Erythroblast (primary cell): ENCODE measurements around the gene SH2D1B.

Experiments
- DNase-seq, 2 experiments: peaks; one replicate each; lab custom pipeline; 2025; lab: John Stamatoyannopoulos, UW
- GATA1 ChIP-seq: IDR thresholded peaks from 2 replicates; pipeline ENCODE4 v1.6.1; 2011; ENCODE audit warnings: low read depth, mild to moderate bottlenecking, control low read depth, low read length, moderate library complexity
- POLR2A ChIP-seq: IDR thresholded peaks from 2 replicates; pipeline ENCODE4 v1.6.1; 2011; ENCODE audit warnings: mild to moderate bottlenecking, low read length

SH2D1B gene

DNA sequence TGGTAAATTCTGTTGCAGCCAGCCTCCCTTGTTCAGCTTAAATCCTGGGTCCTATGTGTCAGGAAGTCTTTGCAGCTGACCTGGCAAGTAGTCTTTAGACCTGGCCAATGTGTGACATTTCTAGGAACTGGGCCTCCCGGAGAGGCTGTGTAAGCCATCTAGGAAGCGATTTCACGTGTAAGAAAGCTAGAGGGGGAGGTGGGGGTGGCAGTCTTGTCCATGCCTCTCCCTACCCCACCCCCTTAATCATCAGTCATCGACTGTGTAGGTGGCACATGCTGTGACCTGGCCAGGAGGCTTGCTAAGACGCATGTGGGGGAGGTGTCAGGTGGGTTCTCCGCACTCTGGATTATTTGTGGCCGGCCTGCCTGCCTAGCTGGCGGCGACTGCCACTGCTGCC lies 22.0 kb downstream of the SH2D1B start:
- TF ChIP-seq GATA1 = no peak
- TF ChIP-seq POLR2A = no peak
- no peak for DNase-seq

DNA sequence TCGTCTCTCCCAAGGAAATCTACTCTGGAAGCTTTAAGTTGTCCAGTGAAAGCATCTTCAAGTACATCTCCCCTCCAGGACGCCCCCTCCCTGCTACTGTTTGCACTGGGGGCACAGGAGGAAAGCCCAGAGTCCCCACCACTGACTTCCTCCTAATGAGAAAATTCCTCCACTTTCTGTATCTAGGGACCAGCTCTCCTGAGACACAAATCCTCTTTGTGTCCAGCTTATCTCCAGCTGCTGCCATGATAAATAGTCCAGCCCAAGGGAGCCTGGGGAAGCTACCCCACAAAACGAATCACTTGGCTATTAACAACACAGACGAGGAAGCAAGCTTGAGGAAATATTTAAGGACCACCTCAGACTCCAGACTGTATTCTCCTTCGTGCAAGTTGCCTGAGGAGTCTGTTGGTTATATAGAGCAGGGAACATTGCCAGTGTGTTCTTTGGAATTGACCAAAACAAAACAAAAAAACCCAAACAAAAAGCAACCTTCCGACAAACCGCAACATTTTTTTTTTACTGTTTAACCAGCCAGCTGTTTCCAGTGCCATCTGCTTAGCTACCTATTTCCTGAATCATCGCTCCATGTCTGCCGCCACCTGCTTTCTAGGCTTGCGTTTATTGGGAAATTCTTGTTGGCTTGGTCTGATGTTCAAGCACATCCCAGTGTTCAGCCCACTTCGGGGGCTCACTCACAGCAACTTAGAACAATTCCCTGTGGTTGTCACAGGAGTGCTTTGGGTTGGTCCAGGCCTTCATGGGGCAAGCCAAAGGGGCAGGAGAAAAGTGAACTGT lies 22.7 kb downstream of the SH2D1B start:
- no peak for DNase-seq
- TF ChIP-seq POLR2A (no peak), GATA1 (no peak)

DNA sequence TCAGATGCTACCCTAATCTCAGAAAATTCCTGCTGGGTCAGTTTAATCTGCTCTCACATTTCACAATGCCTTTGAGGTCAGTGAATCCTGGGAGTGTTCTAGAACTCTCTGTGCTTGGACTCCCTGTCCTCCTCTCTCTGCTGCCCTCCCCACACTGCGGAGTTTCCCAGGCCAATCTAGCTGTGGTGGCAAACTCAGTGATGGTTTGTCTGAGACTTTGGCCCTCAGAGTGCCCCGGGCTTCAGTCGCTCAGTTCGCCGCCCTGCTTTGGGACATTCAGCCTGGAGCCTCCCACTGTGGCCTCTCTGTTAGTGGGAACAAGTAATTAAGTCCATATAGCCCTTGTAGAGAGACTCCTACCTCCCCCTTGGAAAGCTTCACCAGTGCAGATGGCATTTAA lies 23.3 kb downstream of the SH2D1B start:
- no peak for TF ChIP-seq POLR2A
- TF ChIP-seq GATA1 = no peak
- DNase-seq = no peak

DNA sequence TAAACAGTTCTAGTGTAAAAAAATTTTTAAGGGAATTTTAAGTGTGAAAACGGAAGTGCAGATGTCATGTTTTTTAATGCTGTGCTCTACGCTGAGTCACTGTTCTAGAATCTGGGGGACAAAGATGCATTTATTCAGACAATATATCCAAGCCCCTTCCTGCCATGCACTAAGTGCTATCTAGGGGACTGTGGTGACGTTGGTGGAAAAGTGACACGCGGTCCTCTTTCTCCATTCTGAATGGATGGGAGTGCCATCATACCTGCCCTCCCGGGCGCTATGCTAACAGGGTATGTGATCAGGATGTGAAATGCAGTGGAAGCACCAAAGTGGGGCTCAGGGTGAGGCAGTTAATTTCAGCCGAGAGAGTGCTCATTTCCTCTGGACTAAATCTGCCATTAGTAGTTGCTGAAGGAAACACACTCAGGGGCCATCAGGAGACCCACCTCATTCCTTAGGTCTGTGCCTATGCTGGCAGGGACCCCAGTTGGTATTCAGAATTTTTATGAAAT lies 23.8 kb downstream of the SH2D1B start:
- no peak for DNase-seq
- TF ChIP-seq POLR2A (no peak), GATA1 (no peak)

DNA sequence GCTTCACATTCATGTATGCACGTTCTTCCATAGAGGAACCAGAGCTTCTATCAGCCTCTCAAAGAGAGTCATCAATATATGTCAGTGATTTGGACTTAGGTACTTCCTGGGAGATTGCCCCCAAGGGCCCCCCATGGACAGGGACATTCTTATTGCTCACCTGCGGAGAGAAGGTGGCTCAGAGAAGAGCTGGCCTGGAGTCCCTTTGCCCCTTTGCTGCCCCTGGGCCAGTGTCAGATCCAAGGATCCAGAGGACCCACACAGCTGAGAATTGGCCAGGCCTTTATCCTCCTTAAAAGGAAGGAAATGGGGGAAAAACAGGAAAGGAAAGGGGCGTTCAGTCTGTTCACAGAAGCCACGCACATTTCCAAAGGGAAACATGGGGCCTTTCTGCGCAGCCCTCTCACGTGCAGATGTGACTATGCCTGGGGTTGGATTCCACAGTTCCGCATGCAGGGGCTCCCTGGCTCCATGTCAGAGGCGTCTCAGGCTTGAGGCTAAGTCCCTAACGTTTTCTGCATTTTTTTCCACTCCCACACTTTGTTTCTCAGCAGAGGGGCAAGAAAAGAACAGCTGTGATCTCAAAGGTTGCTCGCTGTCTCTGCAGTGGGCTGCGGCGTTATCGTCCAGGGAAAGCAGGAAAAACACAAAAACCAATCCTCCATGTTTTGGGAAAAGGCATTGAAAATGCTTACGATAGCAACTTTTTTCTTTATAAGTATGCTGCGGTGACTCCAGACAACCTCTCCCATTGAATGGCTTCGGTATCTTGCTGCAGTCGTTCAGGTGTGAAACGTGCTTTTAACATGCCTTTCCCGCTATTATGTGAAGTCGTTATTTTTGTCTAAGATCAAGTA lies 24.5 kb downstream of the SH2D1B start:
- no peak for DNase-seq
- TF ChIP-seq POLR2A (no peak), GATA1 (no peak)

DNA sequence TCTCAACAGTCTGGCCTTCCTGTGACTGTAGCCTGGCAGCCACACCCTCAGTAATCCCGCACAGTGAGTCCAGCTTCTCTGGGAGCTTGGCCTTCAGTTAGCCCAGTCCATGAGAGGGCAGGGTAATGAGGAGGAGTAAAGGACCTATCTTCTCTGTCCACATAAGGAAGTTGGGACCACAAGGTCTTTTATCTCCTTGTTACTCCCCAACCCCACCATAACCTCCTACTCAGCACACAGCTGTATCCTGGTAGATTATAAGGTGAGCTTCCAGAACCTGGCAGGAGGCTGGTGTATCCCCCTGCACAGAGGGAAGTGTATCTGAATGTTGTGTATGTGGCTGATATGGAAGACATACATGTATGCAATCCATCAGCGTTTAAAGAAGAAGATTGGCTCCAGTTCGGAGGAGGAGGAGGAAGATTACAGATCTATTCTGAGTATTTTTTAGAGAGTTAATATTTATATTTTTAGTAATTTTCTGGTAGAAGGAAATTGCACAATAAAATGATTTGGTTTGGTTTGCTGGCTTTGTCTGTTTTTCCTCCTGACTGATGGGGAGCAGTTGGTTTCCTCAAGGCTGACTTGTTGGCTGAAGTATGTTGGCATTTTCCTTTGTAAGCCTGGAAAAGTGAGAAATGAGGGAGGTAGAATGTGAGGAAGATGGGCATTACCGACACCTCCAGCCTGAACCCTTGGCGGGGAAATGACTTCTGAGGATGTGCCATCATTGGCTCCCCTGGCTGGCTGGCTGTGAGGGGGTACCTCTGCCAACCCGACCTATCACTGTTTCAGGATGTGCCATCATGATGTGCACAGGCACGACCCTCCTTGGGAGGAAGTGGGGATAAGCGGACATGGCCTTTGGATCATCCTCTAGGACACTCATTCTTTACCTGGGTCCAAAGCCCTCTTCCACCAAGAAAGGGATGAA lies 25.4 kb downstream of the SH2D1B start:
- no peak for TF ChIP-seq GATA1
- TF ChIP-seq POLR2A = no peak
- DNase-seq = no peak

DNA sequence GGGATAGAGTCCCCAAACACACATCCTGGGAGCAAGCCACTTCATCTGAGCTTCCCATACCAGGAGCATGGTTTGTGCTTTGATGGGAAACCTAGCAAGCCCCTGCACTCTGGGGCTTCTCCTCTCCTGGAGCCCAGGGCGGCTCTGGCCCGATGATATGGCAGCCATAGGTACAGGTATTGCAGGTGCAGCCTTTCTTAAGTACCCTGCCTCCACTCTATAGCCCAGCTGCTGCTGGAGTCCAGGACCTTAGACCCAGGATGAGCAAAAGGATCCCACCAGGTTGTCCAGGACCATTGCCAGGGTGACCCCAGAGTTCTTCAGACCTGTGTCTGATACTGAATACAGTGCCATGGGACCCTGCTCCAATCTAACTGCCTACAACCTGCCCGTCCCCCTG lies 26.2 kb downstream of the SH2D1B start:
- TF ChIP-seq GATA1 (no peak), POLR2A (no peak)
- DNase-seq = no peak

DNA sequence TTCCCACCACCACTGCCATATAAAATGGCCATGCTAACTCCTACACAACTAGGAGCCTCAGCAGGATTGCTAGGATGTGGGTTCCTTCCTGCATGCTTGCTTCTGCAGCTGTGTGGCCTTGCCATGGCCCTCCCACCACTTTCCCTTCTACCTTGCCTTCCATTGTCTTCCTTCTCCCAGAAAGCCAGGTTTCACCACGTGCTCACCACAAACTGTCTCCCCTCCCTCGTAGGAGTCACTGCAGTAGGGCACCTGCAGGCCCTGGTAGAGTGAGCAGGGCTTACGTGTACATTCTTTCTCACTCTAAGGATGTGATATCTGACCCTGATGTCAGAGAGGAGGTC lies 26.7 kb downstream of the SH2D1B start:
- DNase-seq = no peak
- no peak for TF ChIP-seq POLR2A
- no peak for TF ChIP-seq GATA1

DNA sequence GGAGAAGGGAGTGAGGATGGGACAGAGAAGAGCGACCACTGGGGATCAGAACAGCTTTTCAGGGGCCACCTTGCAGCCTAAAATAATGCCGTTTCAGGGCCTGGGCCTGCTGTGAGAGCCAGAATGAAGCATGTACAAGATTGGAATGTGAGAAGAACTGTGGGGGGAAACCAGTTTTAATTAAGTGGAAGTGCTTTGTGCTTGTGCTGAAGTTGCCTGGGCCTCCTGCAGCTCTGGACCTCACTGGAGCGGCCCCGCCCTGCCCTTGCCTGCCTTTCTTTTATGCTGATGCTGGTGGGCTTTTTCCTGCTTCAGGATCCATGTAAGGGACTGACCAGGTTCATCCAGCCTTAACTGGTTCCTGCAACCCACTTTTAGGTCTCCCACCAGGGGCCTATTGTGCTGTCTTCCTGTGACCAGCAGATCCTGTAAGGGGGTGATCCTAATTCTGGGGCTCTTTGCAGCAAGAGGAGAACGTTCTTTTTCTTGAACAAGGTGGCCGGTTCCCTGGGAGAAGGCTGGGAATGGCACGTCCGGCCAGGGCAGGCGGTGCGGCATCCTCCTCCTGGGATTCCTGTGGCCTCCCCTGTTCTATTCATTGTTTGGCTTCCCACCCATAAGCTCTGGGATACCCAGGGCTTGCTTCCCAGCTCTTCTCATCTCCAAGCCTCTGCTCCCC lies 27.2 kb downstream of the SH2D1B start:
- TF ChIP-seq POLR2A = no peak
- no peak for DNase-seq

DNA sequence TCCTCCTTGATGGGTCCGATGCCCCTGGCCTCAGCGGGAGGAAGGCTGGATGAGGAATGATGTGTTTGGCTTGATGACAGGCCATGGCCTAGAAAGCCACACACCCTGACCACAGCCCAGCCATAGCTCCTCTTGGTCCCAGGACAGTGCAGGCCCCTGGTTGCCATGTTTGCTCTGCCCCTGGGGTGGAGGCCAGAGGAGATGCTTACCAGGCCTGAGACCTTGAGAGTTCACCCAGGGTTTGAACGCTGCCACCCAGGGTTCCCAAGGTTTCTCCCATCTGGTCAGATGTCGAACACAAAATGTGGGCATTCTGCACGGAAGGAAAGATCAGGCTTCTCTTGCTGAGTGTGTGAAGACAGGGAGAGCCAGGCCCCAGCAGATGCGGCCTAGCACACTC lies 27.8 kb downstream of the SH2D1B start:
- no peak for DNase-seq
- TF ChIP-seq POLR2A (no peak), GATA1 (no peak)

DNA sequence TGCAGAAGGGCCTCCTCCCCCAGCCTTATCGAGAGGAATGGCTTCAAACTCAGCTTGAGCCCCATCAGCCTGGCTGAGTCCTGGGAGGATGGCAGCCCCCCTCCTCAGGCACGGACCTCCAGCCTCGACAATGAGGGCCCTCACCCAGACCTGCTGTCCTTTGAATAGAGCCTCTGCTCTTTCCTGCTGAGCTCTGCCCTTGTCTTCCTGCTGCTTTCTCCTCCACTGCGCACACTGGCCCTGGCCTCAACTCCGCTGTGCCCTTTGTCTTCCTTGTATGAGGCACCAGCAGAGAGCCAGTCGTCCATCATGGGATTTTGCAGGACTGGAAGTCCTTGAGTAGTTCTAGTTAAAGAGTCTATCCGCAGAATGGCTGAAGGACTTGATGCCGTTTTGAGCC lies 28.4 kb downstream of the SH2D1B start:
- DNase-seq = no peak
- TF ChIP-seq GATA1 = no peak
- TF ChIP-seq POLR2A = no peak

DNA sequence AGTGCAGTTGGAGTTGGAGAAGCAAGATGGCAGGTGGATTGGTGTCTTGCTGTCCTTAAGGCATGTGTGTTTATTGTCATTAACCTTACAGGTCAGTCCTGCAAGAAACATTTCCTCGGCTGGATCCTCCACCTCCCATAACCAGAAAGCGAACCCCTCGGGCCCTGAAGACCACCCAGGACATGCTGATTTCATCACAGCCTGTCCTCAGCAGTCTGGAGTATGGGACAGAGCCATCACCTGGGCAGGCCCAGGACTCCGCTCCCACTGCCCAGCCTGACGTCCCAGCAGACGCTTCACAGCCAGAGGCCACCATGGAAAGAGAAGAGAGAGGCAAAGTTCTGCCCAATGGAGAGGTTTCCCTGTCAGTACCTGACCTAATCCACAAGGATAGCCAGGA lies 28.8 kb downstream of the SH2D1B start:
- no peak for DNase-seq
- TF ChIP-seq GATA1 (no peak), POLR2A (no peak)

DNA sequence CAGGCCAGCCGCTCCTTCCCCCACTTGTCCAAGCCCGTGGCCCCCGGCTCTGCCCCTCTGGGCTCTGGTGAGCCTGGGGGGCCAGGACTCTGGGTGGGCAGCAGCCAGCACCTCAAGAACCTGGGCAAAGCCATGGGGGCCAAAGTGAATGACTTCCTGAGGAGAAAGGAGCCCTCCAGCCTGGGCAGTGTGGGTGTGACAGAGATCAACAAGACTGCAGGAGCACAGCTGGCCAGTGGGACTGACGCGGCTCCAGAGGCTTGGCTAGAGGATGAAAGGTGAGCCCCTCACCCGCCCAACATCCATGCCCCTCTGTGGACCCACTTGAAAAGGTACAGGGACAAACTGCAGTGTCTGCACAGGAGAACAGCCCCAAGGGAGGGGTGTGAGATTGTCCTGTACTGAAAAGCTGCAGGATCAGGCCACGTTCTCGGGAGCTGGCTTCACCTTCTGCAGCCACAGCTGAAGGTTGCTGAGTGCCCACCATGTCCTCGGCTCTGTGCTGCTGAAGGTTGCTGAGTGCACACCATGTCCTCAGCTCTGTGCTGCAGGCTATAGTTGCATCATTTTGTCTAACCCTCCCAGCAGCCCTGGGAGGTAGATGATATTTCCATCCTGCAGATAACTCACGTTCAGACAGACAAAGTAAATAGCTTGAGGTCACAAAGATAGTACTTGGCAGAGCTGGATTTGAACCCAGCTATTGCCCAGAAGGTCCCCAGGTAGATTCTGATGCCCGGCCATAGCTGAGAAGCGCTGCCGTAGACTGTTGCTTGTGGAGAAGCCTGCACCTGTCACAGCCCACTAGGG lies 29.8 kb downstream of the SH2D1B start:
- TF ChIP-seq GATA1 = no peak
- TF ChIP-seq POLR2A = no peak
- DNase-seq = no peak
